ENCODE measurements around the gene PGGHG. TPM values are rescaled to one million over a fixed set of nuclear protein-coding genes. Genes with fewer than 3 reads are reported as not detected.

Gene PGGHG
- polyA plus RNA-seq, 1 donor (not counting 4 experiments of a cell fraction or from before 2014, with no cell fraction given), result 4.3 TPM

DNA sequence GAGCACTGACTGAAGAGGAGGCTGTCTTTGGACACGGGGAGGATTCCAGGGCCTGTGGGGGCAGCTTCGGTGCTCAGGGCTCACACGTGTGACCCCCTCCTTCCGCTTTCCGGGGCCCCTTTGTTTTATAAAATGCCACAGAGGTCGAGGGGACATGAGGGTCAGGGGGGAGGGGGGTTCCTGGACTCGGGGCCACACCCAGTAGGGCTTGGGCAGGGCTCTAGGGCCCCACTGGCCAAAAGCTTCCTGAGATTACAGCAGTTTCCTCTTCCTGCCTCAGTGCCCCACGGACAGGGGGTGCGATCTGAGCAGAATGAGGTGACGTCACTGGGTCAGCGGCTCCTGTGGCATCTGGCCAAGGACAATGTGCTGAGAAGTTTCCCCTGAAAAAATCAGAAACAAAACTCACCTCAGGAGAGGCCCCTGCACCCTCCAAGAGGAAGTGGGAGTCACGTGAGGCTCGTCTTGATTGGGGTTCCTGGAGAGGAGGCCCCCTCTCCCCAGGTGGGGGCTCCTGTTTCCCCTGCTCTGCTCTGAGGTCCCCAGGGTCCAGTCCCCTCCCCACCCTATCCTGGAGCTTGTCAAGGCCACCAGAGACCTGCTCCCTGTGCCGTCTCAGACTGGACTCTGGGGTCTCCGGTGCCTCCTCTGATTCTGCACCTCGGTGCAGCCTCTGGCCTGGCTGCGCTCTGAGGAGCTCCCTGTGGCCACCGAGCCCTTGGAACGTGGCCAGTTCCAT is 38.1 kb downstream of the PGGHG start:
- FAIRE-seq, result no peak
- no peak overlapping the region for H3K9ac ChIP-seq (ENCODE audit: control insufficient read depth, extremely low read depth, insufficient read depth, low read length)
- TF ChIP-seq, protein P1, sequence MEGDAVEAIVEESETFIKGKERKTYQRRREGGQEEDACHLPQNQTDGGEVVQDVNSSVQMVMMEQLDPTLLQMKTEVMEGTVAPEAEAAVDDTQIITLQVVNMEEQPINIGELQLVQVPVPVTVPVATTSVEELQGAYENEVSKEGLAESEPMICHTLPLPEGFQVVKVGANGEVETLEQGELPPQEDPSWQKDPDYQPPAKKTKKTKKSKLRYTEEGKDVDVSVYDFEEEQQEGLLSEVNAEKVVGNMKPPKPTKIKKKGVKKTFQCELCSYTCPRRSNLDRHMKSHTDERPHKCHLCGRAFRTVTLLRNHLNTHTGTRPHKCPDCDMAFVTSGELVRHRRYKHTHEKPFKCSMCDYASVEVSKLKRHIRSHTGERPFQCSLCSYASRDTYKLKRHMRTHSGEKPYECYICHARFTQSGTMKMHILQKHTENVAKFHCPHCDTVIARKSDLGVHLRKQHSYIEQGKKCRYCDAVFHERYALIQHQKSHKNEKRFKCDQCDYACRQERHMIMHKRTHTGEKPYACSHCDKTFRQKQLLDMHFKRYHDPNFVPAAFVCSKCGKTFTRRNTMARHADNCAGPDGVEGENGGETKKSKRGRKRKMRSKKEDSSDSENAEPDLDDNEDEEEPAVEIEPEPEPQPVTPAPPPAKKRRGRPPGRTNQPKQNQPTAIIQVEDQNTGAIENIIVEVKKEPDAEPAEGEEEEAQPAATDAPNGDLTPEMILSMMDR (optimal IDR thresholded peaks at IDR 0.05 in 1 of 3, IDR thresholded peaks at IDR 0.05 in 1 of 3, conservative IDR thresholded peaks at IDR 0.05 in 1 of 3; ENCODE audit: extremely low read depth in 1 of 3, insufficient read depth in 2 of 3, low read length in 3 of 3), result no peak
- no peak for TF ChIP-seq EZH2 (IDR thresholded peaks at IDR 0.05; ENCODE audit: low read length)

DNA sequence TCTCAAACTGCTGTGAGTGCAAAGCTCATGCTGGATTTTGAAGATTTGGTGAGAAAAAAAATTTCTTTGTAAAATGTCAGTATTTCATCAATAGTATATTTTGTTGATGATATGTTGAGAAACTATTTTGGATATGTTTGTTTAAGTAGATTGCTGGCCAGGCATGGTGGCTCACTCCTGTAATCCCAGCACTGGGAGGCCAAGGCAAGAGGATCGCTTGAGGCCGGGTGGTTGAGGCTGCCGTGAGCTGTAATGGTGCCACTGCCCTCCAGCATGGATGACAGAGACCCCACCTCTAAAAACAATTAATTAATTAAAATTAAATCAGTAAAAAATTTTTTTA is 38.6 kb downstream of the PGGHG start:
- Histone ChIP-seq H3K9ac (ENCODE audit: control insufficient read depth, extremely low read depth, insufficient read depth, low read length) (no peak overlapping the region), H3K9me3 (ENCODE audit: control insufficient read depth, low read depth, low read length) (no peaks in the 10 kb centered on the region), H3K9me1 (ENCODE audit: control insufficient read depth, extremely low read depth, insufficient read depth, low read length) (no peaks in the 10 kb centered on the region), H3K4me3 (ENCODE audit: control insufficient read depth in 2 of 3, extremely low read depth in 1 of 3, insufficient read depth in 2 of 3, low read depth in 1 of 3, low read length in 3 of 3) (no peak overlapping the region), H4K20me1 (ENCODE audit: control insufficient read depth, extremely low read depth, insufficient read depth, low read length) (no peaks in the 10 kb centered on the region), H3K27me3 (ENCODE audit: control insufficient read depth, extremely low read depth, insufficient read depth, low read length) (peaks cover 7% of the 10 kb centered on the region), H3K27ac (ENCODE audit: control insufficient read depth, insufficient read depth, low read length) (no peak overlapping the region), H3K4me1 (ENCODE audit: control insufficient read depth, extremely low read depth, insufficient read depth, low read length) (no peaks in the 10 kb centered on the region), H3K36me3 (ENCODE audit: control insufficient read depth in 2 of 2, extremely low read depth in 1 of 2, insufficient read depth in 2 of 2, low read length in 2 of 2) (no peaks in the 10 kb centered on the region), H3K4me2 (ENCODE audit: control insufficient read depth, extremely low read depth, insufficient read depth, low read depth, low read length) (no peak overlapping the region), H3K79me2 (ENCODE audit: control insufficient read depth, insufficient read depth, low read length) (no peaks in the 10 kb centered on the region), H2AFZ (ENCODE audit: control insufficient read depth, low read length) (no peak overlapping the region)
- no peak for FAIRE-seq
- DNase-seq (ENCODE audit: low read depth, low spot score), result no peak
- dilution Hi-C loops (cut with MboI; ENCODE audit: extremely low pct_ligation_motif_present, low sequenced_read_pairs), result no loop called here
- TF ChIP-seq, protein P1 (optimal IDR thresholded peaks at IDR 0.05 in 1 of 3, IDR thresholded peaks at IDR 0.05 in 1 of 3, conservative IDR thresholded peaks at IDR 0.05 in 1 of 3; ENCODE audit: extremely low read depth in 1 of 3, insufficient read depth in 2 of 3, low read length in 3 of 3), result no peak
- TF ChIP-seq EZH2 (IDR thresholded peaks at IDR 0.05; ENCODE audit: low read length), result no peak

More for the DNA sequence above, 38.1 kb downstream of the PGGHG start:
- H2AFZ ChIP-seq (ENCODE audit: control insufficient read depth, low read length), result no peak overlapping the region
- no peak overlapping the region for H3K4me3 ChIP-seq (ENCODE audit: control insufficient read depth in 2 of 3, extremely low read depth in 1 of 3, insufficient read depth in 2 of 3, low read depth in 1 of 3, low read length in 3 of 3)
- H3K27me3 ChIP-seq (ENCODE audit: control insufficient read depth, extremely low read depth, insufficient read depth, low read length), result peaks cover 7% of the 10 kb centered on the region
- dilution Hi-C loops (cut with MboI; ENCODE audit: extremely low pct_ligation_motif_present, low sequenced_read_pairs), result no loop called here
- no peaks in the 10 kb centered on the region for H3K9me3 ChIP-seq (ENCODE audit: control insufficient read depth, low read depth, low read length)
- H3K9me1 ChIP-seq (ENCODE audit: control insufficient read depth, extremely low read depth, insufficient read depth, low read length), result no peaks in the 10 kb centered on the region
- H4K20me1 ChIP-seq (ENCODE audit: control insufficient read depth, extremely low read depth, insufficient read depth, low read length), result no peaks in the 10 kb centered on the region
- H3K4me2 ChIP-seq (ENCODE audit: control insufficient read depth, extremely low read depth, insufficient read depth, low read depth, low read length), result no peak overlapping the region
- no peaks in the 10 kb centered on the region for H3K36me3 ChIP-seq (ENCODE audit: control insufficient read depth in 2 of 2, extremely low read depth in 1 of 2, insufficient read depth in 2 of 2, low read length in 2 of 2)
- DNase-seq (ENCODE audit: low read depth, low spot score), result no peak
- no peaks in the 10 kb centered on the region for H3K79me2 ChIP-seq (ENCODE audit: control insufficient read depth, insufficient read depth, low read length)
- H3K4me1 ChIP-seq (ENCODE audit: control insufficient read depth, extremely low read depth, insufficient read depth, low read length), result no peaks in the 10 kb centered on the region
- no peak overlapping the region for H3K27ac ChIP-seq (ENCODE audit: control insufficient read depth, insufficient read depth, low read length)

Data from keratinocyte (primary cell).